Lung (tissue), 12 donors: ENCODE data around the gene TMEM144. TPM values are rescaled to one million over a fixed set of nuclear protein-coding genes. Genes with fewer than 3 reads are reported as not detected.

Source experiments
- ATAC-seq: fragments of 200-7000 bp; cut with Tn5 transposase; one replicate; pipeline ENCODE4 v1.9.1; 2020; ENCODE audit warnings: moderate number of reproducible peaks; ENCODE audit not compliant: insufficient read depth, low FRiP score
- DNase-seq, 3 donors: peaks; one replicate each; pipeline ENCODE4 v3.0.0-alpha.2; 2013 to 2017
- H3K27ac ChIP-seq, 2 donors: one replicate each; pipeline ENCODE4 v1.5.1; 2013; ENCODE audit warnings: mild to moderate bottlenecking in 2 of 2, moderate library complexity in 2 of 2, control low read depth in 1 of 2, inconsistent platforms in 1 of 2, low read depth in 1 of 2, low read length in 1 of 2
- H3K27me3 ChIP-seq, 3 donors: one replicate each; pipeline ENCODE4 v1.5.1; 2013; ENCODE audit warnings: low read length in 2 of 3; ENCODE audit not compliant: control insufficient read depth in 3 of 3, insufficient read depth in 3 of 3
- H3K36me3 ChIP-seq, 4 donors: one replicate each; pipeline ENCODE4 v1.5.1; 2013; ENCODE audit warnings: low read length in 4 of 4, mild to moderate bottlenecking in 1 of 4, moderate library complexity in 1 of 4; ENCODE audit not compliant: control insufficient read depth in 4 of 4, insufficient read depth in 4 of 4
- H3K4me1 ChIP-seq, 5 donors: one replicate each; pipeline ENCODE4 v1.5.1; 2013; ENCODE audit warnings: low read length in 5 of 5, mild to moderate bottlenecking in 2 of 5, moderate library complexity in 1 of 5; ENCODE audit not compliant: control insufficient read depth in 5 of 5, insufficient read depth in 5 of 5
- H3K4me3 ChIP-seq: one replicate; pipeline ENCODE4 v1.5.1; 2013; ENCODE audit warnings: mild to moderate bottlenecking, control low read depth, moderate library complexity
- H3K9ac ChIP-seq, 2 donors: one replicate each; pipeline ENCODE4 v1.5.1; 2013; ENCODE audit warnings: low read length in 2 of 2, control low read depth in 1 of 2; ENCODE audit not compliant: insufficient read depth in 1 of 2
- H3K9me3 ChIP-seq, 4 donors: one replicate each; pipeline ENCODE4 v1.5.1; 2013; ENCODE audit warnings: low read length in 3 of 4, mild to moderate bottlenecking in 1 of 4, moderate library complexity in 1 of 4; ENCODE audit not compliant: control insufficient read depth in 4 of 4, insufficient read depth in 3 of 4
- CTCF ChIP-seq: IDR thresholded peaks from 2 replicates; pipeline ENCODE4 v1.5.1; 2012; ENCODE audit warnings: mild to moderate bottlenecking; ENCODE audit errors: control extremely low read depth, extremely low read depth
- WGBS, 2 donors: extraction: QIAGEN DNeasy Blood & Tissue Kit; methylation state at CpG; one replicate each; pipeline ENCODE4 v1.1.7; 2013; 5-methylcytosine and 5-hydroxymethylcytosine counted together
- polyA plus RNA-seq, 2 donors: library from polyadenylated mRNA; stranded (reverse); fragments of 200-250 nt; gene quantifications; one replicate each; pipeline ENCODE4 v1.2.1, GENCODE V29; 2013
- total RNA-seq, 2 donors: library from RNA; depleted of rRNA in 1 of 2; stranded (reverse); fragments of >200 nt in 1 of 2; gene quantifications; one replicate each; pipeline ENCODE4 v1.2.1, GENCODE V29; 2014 to 2021
- donor health status: control.
- donor health status: control.
- donor health status: Bipolar disorder and iron deficiency.
- donor health status: healthy.
- donor health status: DM: yes; HTN: yes; CAD: no.

Gene TMEM144
- total and polyA plus RNA-seq, 4 donors: 3.7 to 17.3 (median 11.6) TPM

GRCh38 chr4:158297866-158298265, 87.6 kb downstream of the TMEM144 start:
- 89 to 97% methylated on average over 3 of the region's 3 CpGs for WGBS, 2 donors
- peaks cover 0 to 2% (median 0%) of the 10 kb centered on the region in 5 donors for H3K4me1 ChIP-seq
- no peak overlapping the region for H3K4me3 ChIP-seq
- H3K9ac ChIP-seq: no peak overlapping the region
- H3K27ac ChIP-seq: no peak overlapping the region
- no peak for TF ChIP-seq CTCF
- no peaks in the 10 kb centered on the region for H3K27me3 ChIP-seq
- DNase-seq: no peak
- ATAC-seq: no peak
- H3K36me3 ChIP-seq: no peaks in the 10 kb centered on the region
- H3K9me3 ChIP-seq: peaks cover 0 to 3% (median 0%) of the 10 kb centered on the region in 4 donors

DNA sequence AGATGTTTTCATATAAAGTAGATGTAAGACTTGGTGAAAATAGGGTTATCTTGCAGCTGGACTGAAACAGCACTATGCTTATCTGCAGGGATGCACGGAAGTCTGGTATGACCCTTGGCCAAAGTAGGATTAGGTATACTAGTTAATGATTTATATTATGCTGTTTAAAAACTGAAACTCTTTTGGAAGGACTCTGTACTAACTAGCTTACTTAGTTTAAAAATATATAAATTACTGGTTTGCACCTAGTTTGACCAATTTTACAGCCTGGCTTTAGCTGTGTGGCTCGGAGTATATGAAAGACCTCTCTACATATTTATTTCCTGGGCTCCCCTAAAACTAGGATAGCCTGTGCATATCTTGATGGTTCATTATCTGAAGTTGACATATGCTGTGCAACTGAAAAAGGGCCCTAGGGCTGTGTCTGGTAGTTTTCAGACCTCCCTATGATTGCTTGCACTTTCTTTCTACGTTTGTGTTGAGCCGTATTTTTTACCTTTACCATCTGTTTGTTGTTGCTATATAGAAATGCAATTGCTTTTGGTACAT, 89.2 kb downstream of the TMEM144 start:
- no peaks in the 10 kb centered on the region for H3K9me3 ChIP-seq
- H3K36me3 ChIP-seq: no peaks in the 10 kb centered on the region
- no peak overlapping the region for H3K9ac ChIP-seq
- H3K27ac ChIP-seq: no peak overlapping the region
- ATAC-seq (no peak), DNase-seq (no peak)
- peaks cover 0 to 2% (median 0%) of the 10 kb centered on the region in 5 donors for H3K4me1 ChIP-seq
- WGBS, 2 donors: 53 to 74% methylated on average over 4 of the region's 4 CpGs
- no peak overlapping the region for H3K4me3 ChIP-seq
- H3K27me3 ChIP-seq: no peaks in the 10 kb centered on the region
- TF ChIP-seq CTCF: no peak

- Histone ChIP-seq H3K27ac (no peak overlapping the region), H3K9ac (no peak overlapping the region), H3K36me3 (no peaks in the 10 kb centered on the region), H3K9me3 (no peaks in the 10 kb centered on the region), H3K27me3 (no peaks in the 10 kb centered on the region), H3K4me3 (no peak overlapping the region), H3K4me1 (peaks cover 0 to 2% (median 0%) of the 10 kb centered on the region in 5 donors)
- ATAC-seq (no peak), DNase-seq (no peak)
- 43 to 50% methylated on average over 3 of the region's 3 CpGs for WGBS, 2 donors
- no peak for TF ChIP-seq CTCF
Observed at GRCh38 chr4:158300012-158300411, 89.7 kb downstream of the TMEM144 start.
